Right kidney (tissue), 9 donors: Measurements from ENCODE around the gene COQ5.

Source experiments
- DNase-seq: peaks from one replicate; pipeline ENCODE4 v3.0.0-alpha.2; 2016
- long read RNA-seq, 8 donors: transcript quantifications; one replicate each; lab custom pipeline, GENCODE V29; 2026

Gene COQ5
- long read RNA-seq, donor 1, transcript COQ5-201 (7 exons, 1,535 nt) = major isoform, 32 of 59 reads
- long read RNA-seq, donor 1, partial matches to known transcripts = 26 of 59 reads
- long read RNA-seq, donor 1, other reads (novel, unspliced or antisense) = 0 of 59 reads
- long read RNA-seq, donor 2, transcript COQ5-201 (7 exons, 1,535 nt) = major isoform, 14 of 77 reads
- long read RNA-seq, donor 2, partial matches to known transcripts = 63 of 77 reads
- long read RNA-seq, donor 2, other reads (novel, unspliced or antisense) = 0 of 77 reads
- long read RNA-seq, donor 3, transcript COQ5-201 (7 exons, 1,535 nt) = major isoform, 11 of 56 reads
- long read RNA-seq, donor 3, partial matches to known transcripts = 45 of 56 reads
- long read RNA-seq, donor 3, other reads (novel, unspliced or antisense) = 0 of 56 reads
- long read RNA-seq, donor 4, transcript COQ5-201 (7 exons, 1,535 nt) = major isoform, 9 of 95 reads
- long read RNA-seq, donor 4, partial matches to known transcripts = 78 of 95 reads
- long read RNA-seq, donor 4, other reads (novel, unspliced or antisense) = 8 of 95 reads
- long read RNA-seq, donor 5, transcript COQ5-201 (7 exons, 1,535 nt) = major isoform, 20 of 183 reads
- long read RNA-seq, donor 5, partial matches to known transcripts = 151 of 183 reads
- long read RNA-seq, donor 5, other reads (novel, unspliced or antisense) = 11 of 183 reads
- long read RNA-seq, donor 6, transcript COQ5-201 (7 exons, 1,535 nt) = major isoform, 18 of 172 reads
- long read RNA-seq, donor 6, partial matches to known transcripts = 146 of 172 reads
- long read RNA-seq, donor 6, other reads (novel, unspliced or antisense) = 8 of 172 reads
- long read RNA-seq, donor 7, transcript COQ5-201 (7 exons, 1,535 nt) = major isoform, 13 of 226 reads
- long read RNA-seq, donor 7, partial matches to known transcripts = 202 of 226 reads
- long read RNA-seq, donor 7, other reads (novel, unspliced or antisense) = 11 of 226 reads
- long read RNA-seq, donor 8, transcript COQ5-201 (7 exons, 1,535 nt) = major isoform, 22 of 101 reads
- long read RNA-seq, donor 8, partial matches to known transcripts = 64 of 101 reads
- long read RNA-seq, donor 8, other reads (novel, unspliced or antisense) = 14 of 101 reads

GRCh38 chr12:120528861-120529525, at the start of gene COQ5:
Gene COQ5, minus strand, starts transcription at chr12:120529158. Its CDS starts 17 bp downstream, at chr12:120529141.
- DNase-seq = peak; percentile 98

GRCh38 chr12:120574106-120574505, 45.1 kb upstream of the COQ5 start:
- no peak for DNase-seq

- DNase-seq = no peak
Observed at GRCh38 chr12:120573560-120573959, 44.6 kb upstream of the COQ5 start.

- DNase-seq = no peak
Observed at GRCh38 chr12:120571299-120571698, 42.3 kb upstream of the COQ5 start.

- DNase-seq = no peak
Observed at GRCh38 chr12:120563495-120563894, 34.5 kb upstream of the COQ5 start.

- DNase-seq = no peak
Observed at GRCh38 chr12:120562906-120563305, 33.9 kb upstream of the COQ5 start.

GRCh38 chr12:120557589-120557988, 28.6 kb upstream of the COQ5 start:
- no peak for DNase-seq

GRCh38 chr12:120554678-120555077, 25.7 kb upstream of the COQ5 start:
- DNase-seq = no peak

- no peak for DNase-seq
Observed at GRCh38 chr12:120546050-120546386, 17.1 kb upstream of the COQ5 start.

GRCh38 chr12:120544691-120545090, 15.7 kb upstream of the COQ5 start:
- DNase-seq = no peak

GRCh38 chr12:120542166-120542565, 13.2 kb upstream of the COQ5 start:
- DNase-seq = no peak

- DNase-seq = no peak
Observed at GRCh38 chr12:120540445-120540844, 11.5 kb upstream of the COQ5 start.

- no peak for DNase-seq
Observed at GRCh38 chr12:120539303-120539702, 10.3 kb upstream of the COQ5 start.

- DNase-seq = no peak
Observed at GRCh38 chr12:120538281-120539156, 9.6 kb upstream of the COQ5 start.

- no peak for DNase-seq
Observed at GRCh38 chr12:120537856-120538220, 8.9 kb upstream of the COQ5 start.

GRCh38 chr12:120536064-120536791, 7.3 kb upstream of the COQ5 start:
- DNase-seq = no peak

- no peak for DNase-seq
Observed at GRCh38 chr12:120534703-120535655, 6.0 kb upstream of the COQ5 start.

GRCh38 chr12:120534203-120534702, 5.3 kb upstream of the COQ5 start, which contains the start of gene RNF10:
Gene RNF10, plus strand, starts transcription at chr12:120534356. Its CDS starts 456 bp downstream, at chr12:120534812.
- peak; percentile 97 for DNase-seq

GRCh38 chr12:120532701-120533238, 3.8 kb upstream of the COQ5 start:
- DNase-seq = no peak
